Pancreas (tissue), 10 donors: ENCODE data around the gene IGFBP3. TPM values are rescaled to one million over a fixed set of nuclear protein-coding genes. Genes with fewer than 3 reads are reported as not detected.

Experiments used
- ATAC-seq, 4 donors: fragments of 200-7000 bp; cut with Tn5 transposase; one replicate each; pipeline versions ENCODE4 v1.8.0 to v1.9.1; 2020; ENCODE audit warnings: mild to moderate bottlenecking in 4 of 4, moderate library complexity in 4 of 4
- DNase-seq, 6 donors: peaks; one replicate each; pipeline ENCODE4 v3.0.0-alpha.2; 2020
- FAIRE-seq: peaks from 2 replicates; lab custom pipeline; 2012; peaks lifted over from hg19 to GRCh38; lab: Jason Lieb, UNC
- H3K27ac ChIP-seq, 4 donors: fragments of 200-600 bp; sonication (generic); 1 replicate in 3 of 4; 2 replicates in 1 of 4; pipeline versions ENCODE4 v1.5.0 to v1.8.0; 2020
- H3K27me3 ChIP-seq, 4 donors: fragments of 200-600 bp; one replicate each; pipeline ENCODE4 v1.8.0; 2021
- H3K36me3 ChIP-seq, 3 donors: fragments of 200-600 bp; sonication (generic) in 1 of 3; one replicate each; pipeline versions ENCODE4 v1.5.0 to v1.8.0; 2020 to 2021
- H3K4me1 ChIP-seq, 3 donors: fragments of 200-600 bp; one replicate each; pipeline ENCODE4 v1.8.0; 2021
- H3K4me3 ChIP-seq, 4 donors: fragments of 200-600 bp; sonication (generic) in 2 of 4; one replicate each; pipeline versions ENCODE4 v1.5.0 to v1.8.0; 2020 to 2021
- H3K9me3 ChIP-seq, 4 donors: fragments of 200-600 bp; one replicate each; pipeline ENCODE4 v1.8.0; 2021
- CTCF ChIP-seq, 4 donors: fragments of 200-600 bp; sonication (generic) in 3 of 4; IDR thresholded peaks; one replicate each; pipeline versions ENCODE4 v1.5.0 to v1.8.0; 2021; ENCODE audit warnings: antibody characterized with exemption in 4 of 4
- WGBS, 2 donors: extraction: QIAGEN DNeasy Blood & Tissue Kit; methylation state at CpG; one replicate each; pipeline ENCODE4 v1.1.7; 2013; 5-methylcytosine and 5-hydroxymethylcytosine counted together
- intact Hi-C, 3 donors: fragments of 100-400 bp; cut with DNase I; formaldehyde crosslinking; loops; one replicate each; pipeline versions ENCODE4 v1.11.1 to v1.14.2; 2022
- polyA plus RNA-seq, 2 donors: library from polyadenylated mRNA; stranded (reverse); fragments of 200-250 nt; gene quantifications; one replicate each; pipeline ENCODE4 v1.2.3, GENCODE V29; 2013
- total RNA-seq, 6 donors: library from RNA; stranded (reverse); fragmentation: NEBNext Ultra II Directional in 4 of 6; extraction: Animal tissue kit (Norgen Biotek cat#: 25700) in 4 of 6; gene quantifications; one replicate each; pipeline versions ENCODE4 v1.2.1 to v1.2.4, GENCODE V29; 2021 to 2023
- donor health status: healthy with polysubstance abuse.
- donor health status: DM: no; HTN: no; CAD: no; lungs with moderate emphysema.
- donor health status: DM: no; HTN: no; CAD: no.
- donor health status: control.
- donor health status: control.
- donor health status: Bipolar disorder and iron deficiency.
- donor health status: DM: yes; HTN: yes; CAD: no.
- donor health status: DM: no; HTN: no; CAD: no.
- donor health status: DM: no; HTN: no; CAD: no.
- donor health status: DM: yes; HTN: yes; CAD: no.

Gene IGFBP3
- total and polyA plus RNA-seq, 8 donors: 4.6 to 27.3 (median 13.1) TPM

- ATAC-seq (no peak), FAIRE-seq (no peak), DNase-seq (no peak)
- H3K4me1 ChIP-seq: no peaks in the 10 kb centered on the region
- no peaks in the 10 kb centered on the region for H3K36me3 ChIP-seq
- TF ChIP-seq CTCF (IDR thresholded peaks at IDR 0.05): no peak
- H3K4me3 ChIP-seq: no peak overlapping the region
- intact Hi-C loops: loop anchor here in 2 of 3 donors (10.0 kb wide), 5 partner anchors 444 to 1344 kb away; no protein-coding TSS in a partner anchor
- no peaks in the 10 kb centered on the region for H3K9me3 ChIP-seq
- no peak overlapping the region for H3K27ac ChIP-seq
- no peaks in the 10 kb centered on the region for H3K27me3 ChIP-seq
- 85 to 95% methylated on average over 3 of the region's 3 CpGs for WGBS, 2 donors
Measured at GRCh38 chr7:45910855-45911254, 10.2 kb downstream of the IGFBP3 start.

- intact Hi-C loops: no loop called here
- no peak for FAIRE-seq
- no peaks in the 10 kb centered on the region for H3K36me3 ChIP-seq
- no peaks in the 10 kb centered on the region for H3K27me3 ChIP-seq
- no peaks in the 10 kb centered on the region for H3K4me1 ChIP-seq
- no peak for TF ChIP-seq CTCF (IDR thresholded peaks at IDR 0.05)
- DNase-seq: no peak
- H3K9me3 ChIP-seq: no peaks in the 10 kb centered on the region
- H3K27ac ChIP-seq: no peak overlapping the region
- no peak overlapping the region for H3K4me3 ChIP-seq
- no peak for ATAC-seq
Measured at GRCh38 chr7:45909561-45909960, 11.5 kb downstream of the IGFBP3 start.

GRCh38 chr7:45902820-45903219 is 18.3 kb downstream of the IGFBP3 start:
- Histone ChIP-seq H3K9me3 (no peaks in the 10 kb centered on the region), H3K4me3 (no peak overlapping the region), H3K27me3 (no peaks in the 10 kb centered on the region), H3K27ac (no peak overlapping the region), H3K4me1 (no peaks in the 10 kb centered on the region), H3K36me3 (no peaks in the 10 kb centered on the region)
- intact Hi-C loops: no loop called here
- no peak for FAIRE-seq
- DNase-seq: no peak
- ATAC-seq: no peak
- no peak for TF ChIP-seq CTCF (IDR thresholded peaks at IDR 0.05)
- WGBS, 2 donors: 82 to 83% methylated on average over 1 of the region's 1 CpG

- Histone ChIP-seq H3K4me3 (no peak overlapping the region), H3K9me3 (no peaks in the 10 kb centered on the region), H3K27me3 (no peaks in the 10 kb centered on the region), H3K4me1 (no peaks in the 10 kb centered on the region), H3K36me3 (no peaks in the 10 kb centered on the region), H3K27ac (no peak overlapping the region)
- no peak for FAIRE-seq
- no peak for ATAC-seq
- no peak for DNase-seq
- intact Hi-C loops: no loop called here
- 73 to 84% methylated on average over 1 of the region's 1 CpG for WGBS, 2 donors
- TF ChIP-seq CTCF (IDR thresholded peaks at IDR 0.05): no peak
Measured at GRCh38 chr7:45901566-45901965, 19.5 kb downstream of the IGFBP3 start.

- WGBS, 2 donors: 58 to 63% methylated on average over 2 of the region's 2 CpGs
- FAIRE-seq (no peak), DNase-seq (no peak), ATAC-seq (no peak)
- H3K9me3 ChIP-seq: no peaks in the 10 kb centered on the region
- H3K4me1 ChIP-seq: no peaks in the 10 kb centered on the region
- H3K36me3 ChIP-seq: no peaks in the 10 kb centered on the region
- H3K4me3 ChIP-seq: no peak overlapping the region
- TF ChIP-seq CTCF (IDR thresholded peaks at IDR 0.05): no peak
- H3K27me3 ChIP-seq: no peaks in the 10 kb centered on the region
- intact Hi-C loops: no loop called here
- no peak overlapping the region for H3K27ac ChIP-seq
Measured at GRCh38 chr7:45898222-45898621, 22.9 kb downstream of the IGFBP3 start.
